Hippocampal formation (tissue), 2 donors: ENCODE results near the gene B3GAT1.
A peak's percentile ranks its signal among the peaks of the same experiment; 100 is the strongest.

Experiments
- DNase-seq, 2 donors: peaks; one replicate each; lab custom pipeline; 2025; lab: John Stamatoyannopoulos, UW

B3GAT1 gene

DNA sequence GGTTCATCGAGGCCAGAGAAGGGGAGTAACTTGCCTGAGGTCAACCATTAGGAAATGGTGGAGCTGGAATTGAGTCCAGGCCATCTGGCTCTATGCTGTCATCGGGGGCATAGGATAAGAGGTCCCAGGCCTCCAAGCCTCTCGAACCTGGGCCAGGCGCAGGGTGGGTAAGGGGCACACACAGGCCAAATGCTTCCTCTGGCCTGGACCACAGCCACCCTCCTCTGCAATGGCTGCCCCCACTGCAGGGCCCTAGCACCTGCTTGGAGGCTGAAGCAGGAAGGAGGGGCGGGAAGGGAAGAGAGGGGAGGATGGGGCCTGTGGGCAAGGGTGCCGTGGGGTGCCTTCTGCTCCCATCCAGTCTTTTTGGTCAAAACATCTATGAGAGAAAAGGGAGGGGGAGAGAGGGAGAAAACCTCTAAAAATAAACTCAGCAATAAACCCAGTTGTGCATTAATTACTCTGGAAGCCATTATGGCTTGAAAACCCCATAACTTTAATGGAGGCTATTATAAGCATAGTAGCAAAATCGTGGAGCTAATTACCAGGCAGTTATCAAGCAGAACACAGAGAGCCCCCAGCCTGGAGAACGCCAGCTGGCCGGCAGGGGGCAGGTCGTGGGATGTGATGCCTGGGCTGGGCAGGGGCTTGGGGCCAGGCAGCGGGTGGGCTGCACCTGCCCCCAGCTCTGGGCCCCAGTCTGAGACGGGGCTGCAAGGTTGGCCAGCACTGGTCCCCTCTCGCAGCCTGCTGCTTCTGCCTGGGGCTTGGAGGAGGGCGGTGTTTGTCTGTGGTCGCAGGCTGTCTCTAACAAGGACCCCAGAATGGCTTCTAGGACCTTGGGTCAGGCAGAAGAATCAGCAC is 21.1 kb downstream of the B3GAT1 start:
- DNase-seq = no peak

DNA sequence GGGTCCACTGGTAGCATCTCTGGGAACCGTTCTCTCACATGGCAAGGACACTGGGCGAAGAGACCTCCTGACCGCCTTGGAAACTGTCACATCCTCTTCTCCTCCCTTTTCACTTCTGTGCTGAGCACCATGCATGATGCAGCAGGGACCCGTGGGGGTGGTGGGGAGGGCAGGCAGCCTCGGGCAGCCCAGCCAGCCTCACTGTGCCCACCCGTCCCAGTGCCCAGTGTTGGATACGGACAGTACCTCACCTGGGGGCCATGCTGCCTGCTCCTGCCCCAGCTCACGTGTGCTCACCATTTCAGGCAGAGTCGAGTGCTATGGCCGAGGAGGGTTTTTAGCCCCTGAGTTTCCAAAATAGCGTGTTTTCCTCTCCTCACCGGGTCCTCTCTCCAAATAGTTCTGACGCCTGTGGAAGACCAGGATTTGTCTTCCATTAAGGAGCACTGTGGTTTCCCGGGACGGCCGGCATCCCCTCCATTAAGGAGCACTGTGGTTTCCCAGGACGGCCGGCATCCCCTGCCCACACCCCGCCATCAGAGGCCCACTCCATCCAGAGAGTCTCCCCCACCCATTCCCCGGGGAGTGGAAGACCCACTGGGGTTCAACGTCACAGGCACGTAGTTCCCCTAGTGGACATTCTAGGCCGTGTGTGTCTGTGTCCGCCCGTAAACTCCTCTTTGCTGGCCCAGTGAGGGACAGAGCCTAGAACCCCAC is 22.4 kb downstream of the B3GAT1 start:
- DNase-seq = no peak

GRCh38 chr11:134388590-134388989 is 23.5 kb downstream of the B3GAT1 start:
- no peak for DNase-seq

- DNase-seq = no peak
Observed at GRCh38 chr11:134387501-134387900, 24.5 kb downstream of the B3GAT1 start.

DNA sequence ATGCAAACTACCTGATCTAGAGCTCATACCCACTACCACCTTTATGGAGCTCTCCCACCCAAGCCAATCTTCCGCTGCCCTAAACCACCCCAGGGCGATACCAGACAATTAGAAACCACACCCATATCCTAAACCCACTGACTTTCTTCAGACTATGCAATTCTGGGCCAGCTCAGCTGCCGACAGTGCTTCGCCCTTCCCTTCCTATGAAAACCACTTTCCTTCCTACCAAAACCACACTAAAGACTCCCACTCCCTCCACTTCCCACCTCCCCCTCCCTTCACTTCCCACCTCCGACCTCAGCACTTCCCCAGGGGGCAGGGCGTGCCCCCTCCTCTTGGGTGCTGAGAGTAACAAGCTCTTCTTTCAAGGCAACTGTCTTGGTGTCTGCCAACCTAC is 25.1 kb downstream of the B3GAT1 start:
- DNase-seq = no peak

DNA sequence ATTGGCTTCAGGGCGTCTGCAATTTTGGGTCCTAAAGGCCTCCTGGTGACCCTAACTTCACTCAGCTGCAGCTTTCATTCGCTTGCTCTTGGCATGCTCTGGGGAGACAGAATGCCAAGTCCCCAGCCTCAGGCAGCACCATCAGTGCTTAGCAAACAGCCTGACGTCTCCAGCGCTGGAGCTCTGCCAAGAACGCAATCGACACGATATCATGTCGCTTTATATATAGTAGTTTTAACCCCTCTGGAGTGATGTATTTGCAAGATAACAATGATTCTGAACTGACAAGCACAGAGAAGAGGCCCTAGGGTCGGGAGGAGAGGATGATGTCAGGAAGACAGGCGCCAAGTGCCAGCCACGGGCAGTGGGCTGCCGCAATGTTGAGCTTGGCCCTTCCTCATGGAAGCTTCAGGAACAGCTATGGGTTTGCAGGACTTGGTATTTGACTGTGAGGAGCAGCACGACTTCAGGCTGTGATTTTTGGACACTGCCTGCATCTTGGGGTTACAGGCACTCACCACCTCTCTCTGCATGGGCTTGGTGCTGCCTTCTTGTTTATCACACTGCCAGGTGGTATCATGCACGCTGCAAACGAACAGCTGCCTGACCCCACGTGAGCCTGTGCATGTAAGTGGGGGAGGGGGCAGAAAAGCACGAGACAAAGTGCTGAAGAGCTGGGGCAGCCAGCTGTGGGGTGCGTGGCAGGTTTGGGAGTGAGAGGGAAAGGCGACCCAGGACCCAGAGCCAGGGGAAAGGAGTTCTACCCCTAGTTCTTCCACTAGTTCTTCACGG is 26.1 kb downstream of the B3GAT1 start:
- peak; percentile 36 to 48 for DNase-seq

- no peak for DNase-seq
Observed at GRCh38 chr11:134385171-134385570, 26.9 kb downstream of the B3GAT1 start.

DNA sequence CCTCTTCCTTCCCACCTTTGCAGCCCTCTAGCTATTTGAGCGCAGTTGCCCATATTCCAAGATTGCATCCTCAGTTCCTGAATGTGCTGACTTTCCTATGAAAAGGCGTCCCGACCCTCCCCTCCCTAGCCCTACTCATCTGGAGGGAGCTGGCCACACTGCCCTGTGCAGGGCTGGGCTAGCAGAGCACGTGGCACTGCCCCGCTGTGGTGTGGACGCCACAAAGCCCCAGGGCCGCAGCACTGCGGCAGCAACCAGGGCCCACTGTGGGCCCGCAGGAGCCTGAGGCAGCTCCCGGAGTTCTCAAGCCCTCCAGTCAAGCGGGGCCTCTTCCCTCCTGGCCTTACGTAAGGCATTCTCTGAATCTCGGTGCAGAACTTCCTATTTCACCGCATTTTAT is 27.6 kb downstream of the B3GAT1 start:
- no peak for DNase-seq

- DNase-seq = no peak
Observed at GRCh38 chr11:134383576-134384221, 28.3 kb downstream of the B3GAT1 start.

- DNase-seq = no peak
Observed at GRCh38 chr11:134382830-134383229, 29.2 kb downstream of the B3GAT1 start.

DNA sequence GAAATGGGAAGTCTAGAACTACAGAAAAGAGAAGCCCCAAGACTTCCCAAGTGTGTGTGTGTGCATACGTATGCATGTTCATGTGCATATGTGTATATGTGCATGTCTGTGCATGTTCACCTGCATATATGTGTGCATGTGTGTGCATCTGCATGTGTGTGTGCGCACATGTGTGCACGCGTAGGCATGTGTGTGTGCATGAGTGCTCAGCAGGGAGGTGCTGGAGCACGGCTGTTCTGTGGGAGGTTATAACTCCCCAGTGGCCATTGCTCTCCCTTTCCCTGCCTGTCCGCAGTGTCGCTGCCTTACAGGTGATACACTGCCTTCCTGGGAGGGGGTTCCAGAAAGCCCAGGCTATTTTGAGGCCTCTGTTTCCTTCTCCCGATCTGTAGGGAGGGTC is 29.8 kb downstream of the B3GAT1 start:
- no peak for DNase-seq

DNA sequence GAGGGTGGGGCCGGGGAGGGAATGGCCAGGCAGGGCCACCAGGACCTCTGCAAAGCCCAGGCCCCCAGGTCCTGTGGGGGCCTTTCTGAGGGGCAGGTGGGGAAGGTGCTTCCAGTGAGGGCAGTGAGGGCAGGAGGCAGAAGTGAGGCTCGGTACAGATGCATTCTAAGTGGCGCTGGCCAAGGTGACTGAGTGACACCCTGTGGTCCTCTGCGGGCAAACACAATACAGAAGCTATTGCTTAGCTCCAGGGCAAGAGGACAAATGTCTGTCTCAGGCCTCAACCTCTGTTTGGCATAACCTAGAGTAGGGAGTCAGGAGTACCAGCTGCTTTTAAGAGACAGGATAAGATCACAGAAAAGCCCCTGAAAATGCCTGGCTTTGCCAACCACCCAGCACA is 31.3 kb downstream of the B3GAT1 start:
- DNase-seq = no peak

DNA sequence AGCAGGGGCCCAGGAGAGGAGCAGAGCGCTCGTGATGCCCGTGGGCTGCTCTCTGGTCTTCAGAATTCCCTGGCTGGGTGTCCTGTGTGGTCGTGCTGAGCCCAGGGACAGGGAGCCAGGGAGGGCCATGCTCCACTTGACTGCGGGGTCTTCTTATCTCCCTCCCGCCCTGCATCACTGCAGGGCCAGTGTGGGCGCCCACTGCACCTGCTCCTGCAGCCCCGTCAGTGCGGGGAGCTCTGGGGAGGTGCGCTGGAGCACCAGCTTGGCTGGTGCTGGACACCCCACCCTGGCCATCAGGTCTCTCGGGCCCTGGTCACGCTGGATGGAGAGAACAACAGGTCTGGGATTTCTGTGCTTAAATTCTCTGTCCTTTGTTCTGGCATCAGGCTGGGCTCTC is 31.8 kb downstream of the B3GAT1 start:
- DNase-seq = no peak

GRCh38 chr11:134379241-134379640 is 32.8 kb downstream of the B3GAT1 start:
- no peak for DNase-seq

DNA sequence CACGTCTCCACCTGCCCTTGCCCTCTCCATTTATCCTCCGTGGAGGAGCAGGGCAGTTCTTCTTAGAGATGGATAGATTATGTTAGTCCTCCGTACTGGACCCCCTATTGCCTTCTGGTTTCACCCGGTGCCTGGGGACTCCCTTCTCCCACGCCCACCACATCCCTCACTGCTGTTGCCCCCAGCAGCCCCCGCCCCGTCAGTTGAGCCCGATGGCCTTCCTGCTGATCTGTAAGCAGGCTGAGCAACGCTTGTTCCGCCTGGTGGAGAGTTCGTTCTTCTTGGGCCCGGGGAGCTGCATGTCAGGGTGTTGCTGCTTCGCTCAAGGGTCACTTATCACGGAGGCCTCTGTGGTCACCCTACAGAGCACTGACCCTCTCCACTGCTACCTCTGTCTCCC is 34.2 kb downstream of the B3GAT1 start:
- no peak for DNase-seq

DNA sequence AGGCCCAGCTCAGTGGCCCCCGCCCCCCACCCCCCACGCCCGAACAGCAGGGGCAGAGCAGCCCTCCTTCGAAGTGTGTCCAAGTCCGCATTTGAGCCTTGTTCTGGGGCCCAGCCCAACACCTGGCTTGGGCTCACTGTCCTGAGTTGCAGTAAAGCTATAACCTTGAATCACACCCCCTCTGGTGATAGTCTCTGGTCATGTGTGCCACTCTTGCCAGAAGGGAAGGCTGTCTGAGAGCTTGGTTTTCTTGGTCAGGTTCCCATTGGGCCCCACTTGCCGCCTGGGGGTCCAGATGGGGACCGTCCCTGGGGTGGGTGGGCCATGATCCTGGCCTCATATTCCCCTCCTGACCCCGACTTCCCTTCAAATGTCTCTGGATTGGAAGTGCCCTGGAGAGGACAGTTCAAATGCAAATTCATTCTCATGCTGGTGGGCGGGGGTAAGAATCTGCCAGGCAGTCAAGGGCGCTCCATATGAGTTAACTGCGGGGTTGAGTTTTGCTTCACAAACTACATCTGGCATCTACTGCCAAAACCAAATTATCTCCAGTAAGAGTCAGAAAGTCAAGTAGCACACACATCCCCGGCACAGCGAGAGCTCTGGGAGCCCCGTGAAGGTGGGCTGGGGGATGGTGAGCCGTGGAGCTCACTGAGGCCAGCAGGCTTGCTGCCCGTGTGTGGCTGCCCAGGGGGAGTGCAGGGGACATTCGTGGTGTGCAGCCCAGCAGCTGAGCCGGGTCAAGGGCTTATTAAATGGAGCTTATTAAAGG is 35.7 kb downstream of the B3GAT1 start:
- DNase-seq = no peak

DNA sequence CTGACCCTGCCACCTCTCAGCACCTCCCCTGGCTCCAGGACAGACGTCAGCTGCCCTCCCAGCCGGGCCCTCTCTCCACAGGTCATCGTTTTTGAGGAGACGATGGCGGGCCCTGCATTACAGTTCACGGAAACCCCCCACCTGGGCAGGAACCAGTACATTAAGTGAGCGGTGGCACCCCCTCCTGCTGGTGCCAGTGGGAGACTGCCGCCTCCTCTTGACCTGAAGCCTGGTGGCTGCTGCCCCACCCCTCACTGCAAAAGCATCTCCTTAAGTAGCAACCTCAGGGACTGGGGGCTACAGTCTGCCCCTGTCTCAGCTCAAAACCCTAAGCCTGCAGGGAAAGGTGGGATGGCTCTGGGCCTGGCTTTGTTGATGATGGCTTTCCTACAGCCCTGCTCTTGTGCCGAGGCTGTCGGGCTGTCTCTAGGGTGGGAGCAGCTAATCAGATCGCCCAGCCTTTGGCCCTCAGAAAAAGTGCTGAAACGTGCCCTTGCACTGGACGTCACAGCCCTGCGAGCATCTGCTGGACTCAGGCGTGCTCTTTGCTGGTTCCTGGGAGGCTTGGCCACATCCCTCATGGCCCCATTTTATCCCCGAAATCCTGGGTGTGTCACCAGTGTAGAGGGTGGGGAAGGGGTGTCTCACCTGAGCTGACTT is 37.0 kb downstream of the B3GAT1 start:
- no peak for DNase-seq

GRCh38 chr11:134374171-134374570 is 37.9 kb downstream of the B3GAT1 start:
- no peak for DNase-seq

DNA sequence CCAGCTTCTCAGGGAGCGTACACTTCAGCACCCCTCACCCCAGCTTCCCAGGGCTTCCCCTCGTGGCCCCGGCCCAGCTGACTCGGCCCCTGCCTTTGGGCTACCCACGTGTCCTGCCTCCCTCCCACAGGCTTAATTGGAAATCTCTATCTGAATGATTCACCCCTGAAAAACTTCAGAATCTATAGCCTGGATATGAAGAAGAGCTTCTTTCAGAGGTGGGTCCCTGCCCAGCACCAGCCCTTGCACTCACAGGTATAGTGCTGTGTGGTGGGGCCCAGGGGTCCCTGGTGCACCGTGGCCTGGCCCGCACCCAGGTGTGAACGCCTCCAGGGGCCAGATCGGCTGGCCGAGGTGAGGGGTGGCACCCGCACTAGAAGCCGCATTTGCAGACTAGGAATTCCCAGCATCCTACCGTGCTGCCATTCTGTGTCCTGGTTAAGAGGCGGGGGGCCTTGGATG is 38.4 kb downstream of the B3GAT1 start:
- DNase-seq = no peak

DNA sequence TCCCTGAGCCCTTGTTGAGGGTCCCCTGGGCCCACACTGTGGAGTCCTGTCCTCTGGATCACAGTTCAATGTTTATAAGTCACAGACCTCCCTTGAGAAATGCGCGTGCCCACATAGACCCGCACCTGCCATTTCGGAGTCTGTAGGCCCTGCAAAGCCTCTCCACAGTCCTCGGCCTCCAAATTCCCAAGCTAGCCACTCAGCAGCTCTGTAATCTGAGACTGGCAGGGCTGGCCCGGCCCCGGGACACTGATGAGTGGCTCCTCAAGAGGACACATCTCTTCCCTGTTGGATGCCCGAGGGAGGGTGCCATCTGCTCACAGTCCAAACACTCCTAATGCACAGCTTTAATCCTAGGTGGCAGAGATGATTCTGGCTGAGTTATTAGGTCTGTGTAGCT is 39.1 kb downstream of the B3GAT1 start:
- no peak for DNase-seq

GRCh38 chr11:134372536-134372935 is 39.5 kb downstream of the B3GAT1 start:
- DNase-seq = no peak
